ENCODE data around the gene FEZ2. TPM values are rescaled to one million over a fixed set of nuclear protein-coding genes. Genes with fewer than 3 reads are reported as not detected.

The FEZ2 gene
- polyA plus RNA-seq, 2 of the 4 experiments (the other 2 are of a cell fraction), result 52.5 to 124 TPM

DNA sequence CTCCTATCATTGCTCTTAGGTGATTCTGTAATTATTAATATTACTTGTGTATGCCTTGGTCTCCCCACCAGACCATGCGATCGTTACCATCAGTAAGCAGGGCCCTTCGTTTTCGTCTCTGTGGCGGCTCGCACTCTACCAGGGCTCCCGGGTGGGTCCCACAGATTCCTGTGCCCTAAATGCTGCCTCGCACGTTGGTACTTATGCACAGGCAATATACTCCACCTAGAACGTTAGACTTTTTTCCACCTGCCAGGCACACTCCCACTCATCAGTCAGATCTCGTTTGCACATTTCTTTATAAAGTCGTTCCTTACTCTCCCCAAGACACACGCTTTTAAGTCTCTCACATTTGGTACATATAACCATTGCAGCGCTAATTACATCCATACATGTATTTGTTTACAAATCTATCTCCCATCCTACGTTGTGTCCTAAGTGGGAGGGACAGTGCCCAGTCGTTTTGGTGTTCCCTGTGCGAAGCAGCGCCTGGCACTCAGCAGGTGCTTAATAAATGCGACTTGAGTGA is 901 bp downstream of the FEZ2 start (continued):
- TF ChIP-seq BCL3 (IDR thresholded peaks at IDR 0.05) (no peak), RFX5 (IDR thresholded peaks at IDR 0.05) (no peak)

DNA sequence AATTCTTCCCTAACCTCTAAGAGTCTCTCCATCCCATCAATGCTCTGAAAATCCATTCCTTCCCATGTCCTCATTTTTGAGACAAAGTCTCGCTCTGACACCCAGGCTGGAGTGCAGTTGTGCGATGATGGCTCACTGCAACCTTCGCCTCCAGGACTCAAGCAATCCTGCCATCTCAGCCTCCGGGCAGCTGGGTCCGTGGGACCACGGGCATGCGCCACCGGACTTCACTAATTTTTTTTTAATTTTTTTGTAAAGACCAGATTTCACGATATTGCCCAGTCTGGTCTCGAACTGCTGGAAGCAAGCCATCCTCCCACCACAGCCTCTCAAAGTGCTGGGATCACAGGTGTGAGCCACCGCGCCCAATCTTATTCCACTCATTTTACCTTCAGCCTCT is 1.6 kb downstream of the FEZ2 start:
- Histone ChIP-seq H3K4me2 (peak overlapping the region; percentile 90), H3K27ac (peak overlapping the region in 1 of 2 experiments; percentile 99; a peak in 2 of 6 replicates), H3K4me1 (peaks cover 31% of the 10 kb centered on the region), H3K9me3 (no peaks in the 10 kb centered on the region), H3K4me3 (peak overlapping the region; percentile 96; the same call in 1 of the 3 replicates)
- CTCF ChIA-PET, result interaction anchor here (0.9 to 2.0 kb wide), 2 partner anchors 13 to 68 kb away, joined by 3 to 6 read pairs; no protein-coding TSS in a partner anchor
- DNase-seq (ENCODE audit: low read depth in 1 of 2, low spot score in 1 of 2), result no peak
- TF ChIP-seq NFE2L2 (conservative IDR thresholded peaks at IDR 0.05; ENCODE audit: low read length) (no peak), ZSCAN20 (CRISPR knock-in tag; IDR thresholded peaks at IDR 0.05) (no peak), BHLHE40 (IDR thresholded peaks at IDR 0.05; ENCODE audit: low read depth, low read length) (no peak), ZNF302 (CRISPR knock-in tag; IDR thresholded peaks at IDR 0.05) (no peak), JUN (IDR thresholded peaks at IDR 0.05) (no peak), MAZ (IDR thresholded peaks at IDR 0.05; ENCODE audit: borderline replicate concordance, low read depth, low read length) (no peak), HES2 (IDR thresholded peaks at IDR 0.05) (no peak), HOXA7 (CRISPR knock-in tag; IDR thresholded peaks at IDR 0.05) (no peak), ZFP36 (IDR thresholded peaks at IDR 0.05; ENCODE audit: borderline replicate concordance, partially characterized antibody) (no peak), KDM5A (IDR thresholded peaks at IDR 0.05) (no peak), EHMT2 (IDR thresholded peaks at IDR 0.05; ENCODE audit: low read depth) (no peak), USF2 (IDR thresholded peaks at IDR 0.05) (no peak), GATA3 (IDR thresholded peaks at IDR 0.05; ENCODE audit: borderline replicate concordance) (no peak), RARB (CRISPR knock-in tag; IDR thresholded peaks at IDR 0.05) (no peak)
- TF ChIP-seq, protein P1, sequence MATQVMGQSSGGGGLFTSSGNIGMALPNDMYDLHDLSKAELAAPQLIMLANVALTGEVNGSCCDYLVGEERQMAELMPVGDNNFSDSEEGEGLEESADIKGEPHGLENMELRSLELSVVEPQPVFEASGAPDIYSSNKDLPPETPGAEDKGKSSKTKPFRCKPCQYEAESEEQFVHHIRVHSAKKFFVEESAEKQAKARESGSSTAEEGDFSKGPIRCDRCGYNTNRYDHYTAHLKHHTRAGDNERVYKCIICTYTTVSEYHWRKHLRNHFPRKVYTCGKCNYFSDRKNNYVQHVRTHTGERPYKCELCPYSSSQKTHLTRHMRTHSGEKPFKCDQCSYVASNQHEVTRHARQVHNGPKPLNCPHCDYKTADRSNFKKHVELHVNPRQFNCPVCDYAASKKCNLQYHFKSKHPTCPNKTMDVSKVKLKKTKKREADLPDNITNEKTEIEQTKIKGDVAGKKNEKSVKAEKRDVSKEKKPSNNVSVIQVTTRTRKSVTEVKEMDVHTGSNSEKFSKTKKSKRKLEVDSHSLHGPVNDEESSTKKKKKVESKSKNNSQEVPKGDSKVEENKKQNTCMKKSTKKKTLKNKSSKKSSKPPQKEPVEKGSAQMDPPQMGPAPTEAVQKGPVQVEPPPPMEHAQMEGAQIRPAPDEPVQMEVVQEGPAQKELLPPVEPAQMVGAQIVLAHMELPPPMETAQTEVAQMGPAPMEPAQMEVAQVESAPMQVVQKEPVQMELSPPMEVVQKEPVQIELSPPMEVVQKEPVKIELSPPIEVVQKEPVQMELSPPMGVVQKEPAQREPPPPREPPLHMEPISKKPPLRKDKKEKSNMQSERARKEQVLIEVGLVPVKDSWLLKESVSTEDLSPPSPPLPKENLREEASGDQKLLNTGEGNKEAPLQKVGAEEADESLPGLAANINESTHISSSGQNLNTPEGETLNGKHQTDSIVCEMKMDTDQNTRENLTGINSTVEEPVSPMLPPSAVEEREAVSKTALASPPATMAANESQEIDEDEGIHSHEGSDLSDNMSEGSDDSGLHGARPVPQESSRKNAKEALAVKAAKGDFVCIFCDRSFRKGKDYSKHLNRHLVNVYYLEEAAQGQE (IDR thresholded peaks at IDR 0.05), result no peak
- TF ChIP-seq, protein P2, sequence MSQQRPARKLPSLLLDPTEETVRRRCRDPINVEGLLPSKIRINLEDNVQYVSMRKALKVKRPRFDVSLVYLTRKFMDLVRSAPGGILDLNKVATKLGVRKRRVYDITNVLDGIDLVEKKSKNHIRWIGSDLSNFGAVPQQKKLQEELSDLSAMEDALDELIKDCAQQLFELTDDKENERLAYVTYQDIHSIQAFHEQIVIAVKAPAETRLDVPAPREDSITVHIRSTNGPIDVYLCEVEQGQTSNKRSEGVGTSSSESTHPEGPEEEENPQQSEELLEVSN (IDR thresholded peaks at IDR 0.05; ENCODE audit: borderline replicate concordance, low read depth), result no peak
- ATAC-seq, result no peak
- 93% methylated on average over 12 of the region's 12 CpGs for WGBS (ENCODE audit: missing lambda C conversion rate)
- POLR2A ChIA-PET, result no interaction called here
- FAIRE-seq, result no peak

DNA sequence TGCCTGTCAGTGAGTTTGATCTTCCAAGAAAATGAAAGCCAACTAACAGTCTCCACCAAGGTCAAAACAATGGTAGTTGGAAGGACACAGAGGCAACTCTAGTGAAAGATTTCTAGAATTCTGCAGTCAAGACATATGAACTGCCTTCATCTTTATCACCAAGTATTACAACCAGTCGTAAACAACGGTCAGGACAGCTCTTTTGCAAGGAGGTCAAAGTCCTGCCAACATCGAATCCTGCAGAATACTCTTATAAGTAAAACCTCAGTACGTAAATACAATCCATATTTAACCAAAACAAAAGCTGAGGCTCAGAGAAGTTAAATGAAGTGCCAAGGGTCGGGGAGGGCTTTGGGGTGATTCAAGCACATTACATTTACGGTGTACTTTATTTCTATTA is 3.1 kb downstream of the FEZ2 start:
- 95% methylated on average over 6 of the region's 6 CpGs for WGBS (ENCODE audit: missing lambda C conversion rate)
- ATAC-seq (no peak), DNase-seq (ENCODE audit: low read depth in 1 of 2, low spot score in 1 of 2) (no peak), FAIRE-seq (no peak)
- H3K4me3 ChIP-seq, result no peak overlapping the region
- no peak overlapping the region for H3K4me2 ChIP-seq
- CTCF ChIA-PET, result interaction anchor here (1.2 to 2.0 kb wide), 2 partner anchors 11 to 255 kb away, joined by 3 to 6 read pairs; no protein-coding TSS in a partner anchor
- H3K27ac ChIP-seq, result no peak overlapping the region
- TF ChIP-seq SMC3 (IDR thresholded peaks at IDR 0.05) (no peak), FOSL2 (IDR thresholded peaks at IDR 0.05) (no peak), FOSL2 (CRISPR knock-in tag; IDR thresholded peaks at IDR 0.05) (no peak), USF2 (IDR thresholded peaks at IDR 0.05) (no peak), ZFP36 (IDR thresholded peaks at IDR 0.05; ENCODE audit: borderline replicate concordance, partially characterized antibody) (no peak), HOXA7 (CRISPR knock-in tag; IDR thresholded peaks at IDR 0.05) (no peak), FOSB (CRISPR knock-in tag; IDR thresholded peaks at IDR 0.05) (no peak), CHD4 (IDR thresholded peaks at IDR 0.05; ENCODE audit: borderline replicate concordance) (no peak), ZSCAN20 (CRISPR knock-in tag; IDR thresholded peaks at IDR 0.05) (no peak), MAX (IDR thresholded peaks at IDR 0.05) (no peak), RARB (CRISPR knock-in tag; IDR thresholded peaks at IDR 0.05) (no peak), NFE2L2 (conservative IDR thresholded peaks at IDR 0.05; ENCODE audit: low read length) (no peak), HDAC2 (IDR thresholded peaks at IDR 0.05) (no peak)
- POLR2A ChIA-PET, result no interaction called here
- H3K9me3 ChIP-seq, result no peaks in the 10 kb centered on the region
- H3K4me1 ChIP-seq, result peaks cover 35% of the 10 kb centered on the region

Data from A549 (cell line).